HEK293 (cell line): Measurements from ENCODE around the gene LRBA.

ENCODE experiments used
- CTCF ChIA-PET: fragments of 350-600 bp; formaldehyde crosslinking; extraction: SDS; loops from one replicate; lab custom pipeline; 2021; ENCODE audit warnings: antibody characterized with exemption; lab: Yijun Ruan, JAX
- POLR2A ChIA-PET: fragments of 300-600 bp; formaldehyde crosslinking; extraction: SDS; loops from one replicate; lab custom pipeline; 2020; ENCODE audit warnings: antibody characterized with exemption, inconsistent platforms; lab: Yijun Ruan, JAX
- H3K27ac ChIP-seq: fragments of 200-500 bp; sonication (Bioruptor generic); 2 replicates; pipeline ENCODE4 v1.5.1; 2014; ENCODE audit warnings: low read depth, low read length, control low read depth, inconsistent platforms; ENCODE audit errors: extremely low read depth
- H3K36me3 ChIP-seq, 2 experiments: fragments of 200-500 bp in 1 of 2; sonication (Bioruptor generic) in 1 of 2; 1 replicate in 1 of 2; 2 replicates in 1 of 2; pipeline ENCODE4 v1.5.1; 2014 to 2017; ENCODE audit warnings: inconsistent platforms in 2 of 2, low read length in 2 of 2; ENCODE audit not compliant: control insufficient read depth in 2 of 2, insufficient read depth in 1 of 2
- H3K4me1 ChIP-seq: fragments of 200-500 bp; sonication (Bioruptor generic); 2 replicates; pipeline ENCODE4 v1.5.1; 2014; ENCODE audit warnings: mild to moderate bottlenecking, low read length, inconsistent platforms; ENCODE audit not compliant: control insufficient read depth, insufficient read depth
- H3K4me3 ChIP-seq: 2 replicates; pipeline ENCODE4 v1.5.1; 2011; ENCODE audit warnings: low read depth, mild to moderate bottlenecking, control low read depth, low read length, moderate library complexity
- H3K9me3 ChIP-seq: fragments of 200-500 bp; sonication (Bioruptor generic); 2 replicates; pipeline ENCODE4 v1.5.1; 2014; ENCODE audit warnings: low read depth, low read length, inconsistent platforms; ENCODE audit not compliant: control insufficient read depth, insufficient read depth
- EGR2 ChIP-seq: fragments of 450-650 bp; formaldehyde crosslinking; IDR thresholded peaks from 2 replicates; pipeline ENCODE4 v1.5.1; 2016; ENCODE audit warnings: low read depth, missing biosample characterization, missing genetic modification characterization
- GLIS1 ChIP-seq: fragments of 450-650 bp; formaldehyde crosslinking; IDR thresholded peaks from 2 replicates; pipeline ENCODE4 v1.5.1; 2016; ENCODE audit warnings: missing biosample characterization, missing genetic modification characterization
- GLIS2 ChIP-seq: fragments of 450-650 bp; formaldehyde crosslinking; IDR thresholded peaks from 2 replicates; pipeline ENCODE4 v1.5.1; 2016; ENCODE audit warnings: missing biosample characterization, missing genetic modification characterization
- KLF9 ChIP-seq: fragments of 450-650 bp; formaldehyde crosslinking; IDR thresholded peaks from 2 replicates; pipeline ENCODE4 v1.5.1; 2016; ENCODE audit warnings: missing biosample characterization, missing genetic modification characterization, low read depth
- OVOL3 ChIP-seq: fragments of 450-650 bp; formaldehyde crosslinking; IDR thresholded peaks from 2 replicates; pipeline ENCODE4 v1.5.1; 2016; ENCODE audit warnings: missing biosample characterization, missing genetic modification characterization
- SALL2 ChIP-seq: fragments of 450-650 bp; formaldehyde crosslinking; IDR thresholded peaks from 2 replicates; pipeline ENCODE4 v1.5.0; 2017; ENCODE audit warnings: missing biosample characterization, mild to moderate bottlenecking, missing genetic modification characterization, borderline replicate concordance
- SP3 ChIP-seq: fragments of 450-650 bp; formaldehyde crosslinking; IDR thresholded peaks from 2 replicates; pipeline ENCODE4 v1.5.1; 2016; ENCODE audit warnings: missing biosample characterization, missing genetic modification characterization
- SP7 ChIP-seq: fragments of 450-650 bp; formaldehyde crosslinking; IDR thresholded peaks from 2 replicates; pipeline ENCODE4 v1.5.1; 2016; ENCODE audit warnings: missing biosample characterization, missing genetic modification characterization
- ZBTB17 ChIP-seq: fragments of 450-650 bp; formaldehyde crosslinking; IDR thresholded peaks from 2 replicates; pipeline ENCODE4 v1.5.1; 2016; ENCODE audit warnings: missing biosample characterization, missing genetic modification characterization
- ZNF202 ChIP-seq: fragments of 450-650 bp; formaldehyde crosslinking; IDR thresholded peaks from 2 replicates; pipeline ENCODE4 v1.5.1; 2016; ENCODE audit warnings: missing biosample characterization, missing genetic modification characterization, borderline replicate concordance
- ZNF211 ChIP-seq: fragments of 450-650 bp; formaldehyde crosslinking; IDR thresholded peaks from 2 replicates; pipeline ENCODE4 v1.5.1; 2016; ENCODE audit warnings: low read depth, missing biosample characterization, missing genetic modification characterization
- ZNF394 ChIP-seq: fragments of 450-650 bp; formaldehyde crosslinking; IDR thresholded peaks from 2 replicates; pipeline ENCODE4 v1.5.1; 2016; ENCODE audit warnings: missing biosample characterization, missing genetic modification characterization, mild to moderate bottlenecking, moderate library complexity, borderline replicate concordance
- ZNF654 ChIP-seq: fragments of 450-650 bp; formaldehyde crosslinking; IDR thresholded peaks from 2 replicates; pipeline ENCODE4 v1.5.1; 2016; ENCODE audit warnings: low read depth, missing biosample characterization, missing genetic modification characterization
- ZNF658 ChIP-seq: fragments of 450-650 bp; formaldehyde crosslinking; IDR thresholded peaks from 2 replicates; pipeline ENCODE4; 2016; ENCODE audit warnings: missing biosample characterization, missing genetic modification characterization
- ZNF660 ChIP-seq: fragments of 450-650 bp; IDR thresholded peaks from 2 replicates; pipeline ENCODE4 v1.5.1; 2018; ENCODE audit warnings: missing biosample characterization, mild to moderate bottlenecking, missing genetic modification characterization
- ZNF677 ChIP-seq: fragments of 450-650 bp; IDR thresholded peaks from 2 replicates; pipeline ENCODE4 v1.5.0; 2018; ENCODE audit warnings: missing biosample characterization, mild to moderate bottlenecking, missing genetic modification characterization, moderate library complexity
- ZNF776 ChIP-seq: fragments of 450-650 bp; formaldehyde crosslinking; IDR thresholded peaks from 2 replicates; pipeline ENCODE4 v1.5.0; 2017; ENCODE audit warnings: missing biosample characterization, missing genetic modification characterization, borderline replicate concordance
- ZSCAN16 ChIP-seq: fragments of 450-650 bp; formaldehyde crosslinking; IDR thresholded peaks from 2 replicates; pipeline ENCODE4 v1.5.1; 2016; ENCODE audit warnings: missing biosample characterization, missing genetic modification characterization
- ZSCAN23 ChIP-seq: fragments of 450-650 bp; formaldehyde crosslinking; IDR thresholded peaks from 2 replicates; pipeline ENCODE4 v1.5.1; 2016; ENCODE audit warnings: missing biosample characterization, missing genetic modification characterization
- TF ChIP-seq, protein P1 (sequence below): fragments of 450-650 bp; formaldehyde crosslinking; IDR thresholded peaks from 2 replicates; pipeline ENCODE4 v1.5.1; 2016; ENCODE audit warnings: missing biosample characterization, missing genetic modification characterization
- TF ChIP-seq, protein P2 (sequence below): fragments of 450-650 bp; formaldehyde crosslinking; IDR thresholded peaks from 2 replicates; pipeline ENCODE4 v1.5.1; 2017; ENCODE audit warnings: missing biosample characterization, missing genetic modification characterization
- TF ChIP-seq, protein P3 (sequence below): fragments of 450-650 bp; formaldehyde crosslinking; IDR thresholded peaks from 2 replicates; pipeline ENCODE4 v1.5.1; 2016; ENCODE audit warnings: missing biosample characterization, missing genetic modification characterization
- TF ChIP-seq, protein P4 (sequence below): fragments of 450-650 bp; formaldehyde crosslinking; IDR thresholded peaks from 2 replicates; pipeline ENCODE4 v1.5.1; 2016; ENCODE audit warnings: missing biosample characterization, missing genetic modification characterization, low read depth
- TF ChIP-seq, protein P5 (sequence below): fragments of 450-650 bp; formaldehyde crosslinking; IDR thresholded peaks from 2 replicates; pipeline ENCODE4 v1.5.1; 2016; ENCODE audit warnings: missing biosample characterization, missing genetic modification characterization
- TF ChIP-seq, protein P6 (sequence below): fragments of 450-650 bp; formaldehyde crosslinking; IDR thresholded peaks from 2 replicates; pipeline ENCODE4; 2016; ENCODE audit warnings: missing biosample characterization, missing genetic modification characterization

Gene LRBA

DNA sequence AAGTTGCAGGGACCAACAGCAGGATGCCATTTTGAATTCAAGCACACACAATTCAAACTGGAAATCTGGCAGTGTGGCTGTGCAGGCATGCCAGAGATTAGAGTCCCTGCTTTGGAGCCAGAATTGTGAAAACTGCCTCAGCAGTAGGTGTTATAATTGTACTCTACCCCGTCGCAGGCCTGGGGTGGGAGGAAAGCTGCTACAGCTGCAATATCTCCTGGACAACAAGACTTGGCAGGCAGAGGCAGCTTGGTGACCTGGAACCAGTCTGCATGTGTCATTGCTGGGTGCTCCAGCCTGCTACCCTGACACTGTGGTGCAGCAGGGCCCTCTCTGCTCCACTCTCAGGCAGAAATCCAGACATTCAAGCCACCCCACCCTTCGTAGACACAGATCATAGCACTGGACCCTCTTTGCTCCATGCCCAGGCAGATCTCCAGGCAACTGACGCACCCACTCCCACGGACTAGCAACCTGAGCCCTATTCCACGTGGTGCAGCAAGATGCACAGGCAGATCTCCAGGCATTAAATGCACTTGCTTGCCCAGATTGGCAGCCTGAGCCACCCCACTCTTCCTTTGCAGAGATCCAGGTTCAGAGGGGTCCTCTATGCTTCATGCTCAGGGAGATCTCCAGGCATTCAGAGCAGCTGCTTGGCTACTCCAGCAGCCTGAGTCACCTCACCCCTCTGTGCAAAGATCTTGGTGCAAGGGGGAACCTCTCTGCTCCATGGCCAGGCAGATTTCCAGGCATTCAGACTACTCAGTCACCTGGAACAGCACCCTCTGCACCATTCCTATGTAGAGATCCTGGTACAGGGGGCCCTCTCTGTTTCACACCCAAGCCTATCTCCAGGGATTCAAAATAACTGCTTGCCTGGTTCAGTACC is 140.5 kb downstream of the LRBA start:
- ChIA-PET POLR2A (no interaction called here), CTCF (interaction anchor here (0.7 kb wide), 1 partner anchor 286 kb away, joined by 3 read pairs; no protein-coding TSS in a partner anchor)
- no peaks in the 10 kb centered on the region for H3K9me3 ChIP-seq
- H3K4me1 ChIP-seq, result no peaks in the 10 kb centered on the region
- no peak overlapping the region for H3K4me3 ChIP-seq
- H3K27ac ChIP-seq, result no peak overlapping the region
- no peaks in the 10 kb centered on the region; a peak in 1 of 3 replicates for H3K36me3 ChIP-seq
- no peak for TF ChIP-seq ZNF202 (tag by site-specific recombination)
- TF ChIP-seq OVOL3 (tag by site-specific recombination), result no peak
- no peak for TF ChIP-seq ZSCAN16 (tag by site-specific recombination)
- TF ChIP-seq ZNF658, result no peak
- TF ChIP-seq ZNF660 (tag by site-specific recombination), result no peak
- TF ChIP-seq, protein P1, sequence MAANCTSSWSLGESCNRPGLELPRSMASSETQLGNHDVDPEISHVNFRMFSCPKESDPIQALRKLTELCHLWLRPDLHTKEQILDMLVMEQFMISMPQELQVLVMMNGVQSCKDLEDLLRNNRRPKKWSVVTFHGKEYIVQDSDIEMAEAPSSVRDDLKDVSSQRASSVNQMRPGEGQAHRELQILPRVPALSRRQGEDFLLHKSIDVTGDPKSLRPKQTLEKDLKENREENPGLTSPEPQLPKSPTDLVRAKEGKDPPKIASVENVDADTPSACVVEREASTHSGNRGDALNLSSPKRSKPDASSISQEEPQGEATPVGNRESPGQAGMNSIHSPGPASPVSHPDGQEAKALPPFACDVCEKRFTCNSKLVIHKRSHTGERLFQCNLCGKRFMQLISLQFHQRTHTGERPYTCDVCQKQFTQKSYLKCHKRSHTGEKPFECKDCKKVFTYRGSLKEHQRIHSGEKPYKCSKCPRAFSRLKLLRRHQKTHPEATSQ, result no peak
- TF ChIP-seq EGR2 (tag by site-specific recombination), result no peak
- no peak for TF ChIP-seq SP3 (tag by site-specific recombination)
- no peak for TF ChIP-seq ZNF654 (tag by site-specific recombination)
- TF ChIP-seq SALL2, result no peak
- TF ChIP-seq GLIS1 (tag by site-specific recombination), result no peak
- TF ChIP-seq ZBTB17 (tag by site-specific recombination), result no peak
- no peak for TF ChIP-seq ZNF776 (tag by site-specific recombination)
- TF ChIP-seq, protein P2, sequence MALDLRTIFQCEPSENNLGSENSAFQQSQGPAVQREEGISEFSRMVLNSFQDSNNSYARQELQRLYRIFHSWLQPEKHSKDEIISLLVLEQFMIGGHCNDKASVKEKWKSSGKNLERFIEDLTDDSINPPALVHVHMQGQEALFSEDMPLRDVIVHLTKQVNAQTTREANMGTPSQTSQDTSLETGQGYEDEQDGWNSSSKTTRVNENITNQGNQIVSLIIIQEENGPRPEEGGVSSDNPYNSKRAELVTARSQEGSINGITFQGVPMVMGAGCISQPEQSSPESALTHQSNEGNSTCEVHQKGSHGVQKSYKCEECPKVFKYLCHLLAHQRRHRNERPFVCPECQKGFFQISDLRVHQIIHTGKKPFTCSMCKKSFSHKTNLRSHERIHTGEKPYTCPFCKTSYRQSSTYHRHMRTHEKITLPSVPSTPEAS (tag by site-specific recombination), result no peak

DNA sequence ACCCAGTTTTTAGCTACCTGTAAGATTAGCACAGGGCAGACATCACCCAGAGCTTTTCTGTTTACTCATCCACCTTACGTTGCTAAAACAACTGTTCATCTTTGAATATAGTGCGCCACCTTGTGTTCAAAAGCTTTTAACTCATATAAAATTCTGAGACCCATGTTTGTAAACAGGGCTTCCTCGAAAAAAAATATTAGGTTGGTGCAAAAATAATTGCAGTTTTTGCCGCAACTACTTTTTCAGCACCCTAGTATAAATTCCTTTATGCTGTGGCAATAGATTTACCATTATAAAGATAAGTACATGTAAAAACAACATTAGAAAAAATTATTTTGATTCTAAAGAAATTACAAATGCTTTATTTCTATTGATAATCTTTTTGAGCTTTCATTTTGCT is 147.9 kb downstream of the LRBA start:
- H3K9me3 ChIP-seq, result no peaks in the 10 kb centered on the region
- TF ChIP-seq, protein P3, sequence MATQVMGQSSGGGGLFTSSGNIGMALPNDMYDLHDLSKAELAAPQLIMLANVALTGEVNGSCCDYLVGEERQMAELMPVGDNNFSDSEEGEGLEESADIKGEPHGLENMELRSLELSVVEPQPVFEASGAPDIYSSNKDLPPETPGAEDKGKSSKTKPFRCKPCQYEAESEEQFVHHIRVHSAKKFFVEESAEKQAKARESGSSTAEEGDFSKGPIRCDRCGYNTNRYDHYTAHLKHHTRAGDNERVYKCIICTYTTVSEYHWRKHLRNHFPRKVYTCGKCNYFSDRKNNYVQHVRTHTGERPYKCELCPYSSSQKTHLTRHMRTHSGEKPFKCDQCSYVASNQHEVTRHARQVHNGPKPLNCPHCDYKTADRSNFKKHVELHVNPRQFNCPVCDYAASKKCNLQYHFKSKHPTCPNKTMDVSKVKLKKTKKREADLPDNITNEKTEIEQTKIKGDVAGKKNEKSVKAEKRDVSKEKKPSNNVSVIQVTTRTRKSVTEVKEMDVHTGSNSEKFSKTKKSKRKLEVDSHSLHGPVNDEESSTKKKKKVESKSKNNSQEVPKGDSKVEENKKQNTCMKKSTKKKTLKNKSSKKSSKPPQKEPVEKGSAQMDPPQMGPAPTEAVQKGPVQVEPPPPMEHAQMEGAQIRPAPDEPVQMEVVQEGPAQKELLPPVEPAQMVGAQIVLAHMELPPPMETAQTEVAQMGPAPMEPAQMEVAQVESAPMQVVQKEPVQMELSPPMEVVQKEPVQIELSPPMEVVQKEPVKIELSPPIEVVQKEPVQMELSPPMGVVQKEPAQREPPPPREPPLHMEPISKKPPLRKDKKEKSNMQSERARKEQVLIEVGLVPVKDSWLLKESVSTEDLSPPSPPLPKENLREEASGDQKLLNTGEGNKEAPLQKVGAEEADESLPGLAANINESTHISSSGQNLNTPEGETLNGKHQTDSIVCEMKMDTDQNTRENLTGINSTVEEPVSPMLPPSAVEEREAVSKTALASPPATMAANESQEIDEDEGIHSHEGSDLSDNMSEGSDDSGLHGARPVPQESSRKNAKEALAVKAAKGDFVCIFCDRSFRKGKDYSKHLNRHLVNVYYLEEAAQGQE (tag by site-specific recombination), result no peak
- no peak for TF ChIP-seq GLIS2 (tag by site-specific recombination)
- no peak for TF ChIP-seq SP7 (tag by site-specific recombination)
- TF ChIP-seq, protein P4, sequence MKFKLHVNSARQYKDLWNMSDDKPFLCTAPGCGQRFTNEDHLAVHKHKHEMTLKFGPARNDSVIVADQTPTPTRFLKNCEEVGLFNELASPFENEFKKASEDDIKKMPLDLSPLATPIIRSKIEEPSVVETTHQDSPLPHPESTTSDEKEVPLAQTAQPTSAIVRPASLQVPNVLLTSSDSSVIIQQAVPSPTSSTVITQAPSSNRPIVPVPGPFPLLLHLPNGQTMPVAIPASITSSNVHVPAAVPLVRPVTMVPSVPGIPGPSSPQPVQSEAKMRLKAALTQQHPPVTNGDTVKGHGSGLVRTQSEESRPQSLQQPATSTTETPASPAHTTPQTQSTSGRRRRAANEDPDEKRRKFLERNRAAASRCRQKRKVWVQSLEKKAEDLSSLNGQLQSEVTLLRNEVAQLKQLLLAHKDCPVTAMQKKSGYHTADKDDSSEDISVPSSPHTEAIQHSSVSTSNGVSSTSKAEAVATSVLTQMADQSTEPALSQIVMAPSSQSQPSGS (tag by site-specific recombination), result no peak
- no peak for TF ChIP-seq KLF9 (tag by site-specific recombination)
- peak; percentile 78 for TF ChIP-seq ZNF654 (tag by site-specific recombination)
- TF ChIP-seq ZNF394 (tag by site-specific recombination), result no peak
- TF ChIP-seq, protein P5, sequence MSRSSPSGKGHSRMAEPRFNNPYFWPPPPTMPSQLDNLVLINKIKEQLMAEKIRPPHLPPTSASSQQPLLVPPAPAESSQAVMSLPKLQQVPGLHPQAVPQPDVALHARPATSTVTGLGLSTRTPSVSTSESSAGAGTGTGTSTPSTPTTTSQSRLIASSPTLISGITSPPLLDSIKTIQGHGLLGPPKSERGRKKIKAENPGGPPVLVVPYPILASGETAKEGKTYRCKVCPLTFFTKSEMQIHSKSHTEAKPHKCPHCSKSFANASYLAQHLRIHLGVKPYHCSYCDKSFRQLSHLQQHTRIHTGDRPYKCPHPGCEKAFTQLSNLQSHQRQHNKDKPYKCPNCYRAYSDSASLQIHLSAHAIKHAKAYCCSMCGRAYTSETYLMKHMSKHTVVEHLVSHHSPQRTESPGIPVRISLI (tag by site-specific recombination), result peak; percentile 48
- no peak for TF ChIP-seq ZNF677 (tag by site-specific recombination)
- no peak for TF ChIP-seq ZSCAN23 (tag by site-specific recombination)
- no peak for TF ChIP-seq ZNF211 (tag by site-specific recombination)
- TF ChIP-seq, protein P6, sequence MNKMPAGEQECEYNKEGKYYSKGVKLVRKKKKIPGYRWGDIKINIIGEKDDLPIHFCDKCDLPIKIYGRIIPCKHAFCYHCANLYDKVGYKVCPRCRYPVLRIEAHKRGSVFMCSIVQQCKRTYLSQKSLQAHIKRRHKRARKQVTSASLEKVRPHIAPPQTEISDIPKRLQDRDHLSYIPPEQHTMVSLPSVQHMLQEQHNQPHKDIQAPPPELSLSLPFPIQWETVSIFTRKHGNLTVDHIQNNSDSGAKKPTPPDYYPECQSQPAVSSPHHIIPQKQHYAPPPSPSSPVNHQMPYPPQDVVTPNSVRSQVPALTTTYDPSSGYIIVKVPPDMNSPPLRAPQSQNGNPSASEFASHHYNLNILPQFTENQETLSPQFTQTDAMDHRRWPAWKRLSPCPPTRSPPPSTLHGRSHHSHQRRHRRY (tag by site-specific recombination), result no peak
- H3K27ac ChIP-seq, result no peak overlapping the region
- ChIA-PET POLR2A (no interaction called here), CTCF (interaction anchor here (0.6 to 2.6 kb wide), 28 partner anchors 9 to 1033 kb away, joined by 3 to 20 read pairs (median 4); no protein-coding TSS in a partner anchor)
- H3K36me3 ChIP-seq, result no peaks in the 10 kb centered on the region; a peak in 1 of 3 replicates
- no peaks in the 10 kb centered on the region for H3K4me1 ChIP-seq
- no peak overlapping the region for H3K4me3 ChIP-seq
